H9 (cell line): ENCODE data around the gene DIAPH3. TPM values are rescaled to one million over a fixed set of nuclear protein-coding genes. Genes with fewer than 3 reads are reported as not detected.

ENCODE experiments used
- DNase-seq: peaks from one replicate; pipeline ENCODE4 v3.0.0-alpha.2; 2017
- H2AFZ ChIP-seq: one replicate; pipeline ENCODE4 v1.6.1; 2013; ENCODE audit warnings: mild to moderate bottlenecking, low read length, control low read depth, moderate library complexity
- H2AK5ac ChIP-seq: 2 replicates; pipeline ENCODE4 v1.6.1; 2013; ENCODE audit warnings: low read length, control low read depth, mixed read lengths; ENCODE audit not compliant: insufficient read length
- H2BK120ac ChIP-seq: one replicate; pipeline ENCODE4 v1.6.1; 2013; ENCODE audit warnings: low read depth, mild to moderate bottlenecking, low read length, control low read depth, inconsistent platforms; ENCODE audit not compliant: poor library complexity, severe bottlenecking
- H2BK12ac ChIP-seq: 2 replicates; pipeline ENCODE4 v1.6.1; 2013; ENCODE audit warnings: low read length, control low read depth, mixed read lengths, low read depth; ENCODE audit not compliant: insufficient read length
- H2BK15ac ChIP-seq: 2 replicates; pipeline ENCODE4 v1.6.1; 2013; ENCODE audit warnings: low read depth, low read length, control low read depth
- H2BK20ac ChIP-seq: one replicate; pipeline ENCODE4 v1.6.1; 2013; ENCODE audit warnings: low read depth, mild to moderate bottlenecking, low read length, control low read depth, inconsistent platforms; ENCODE audit not compliant: poor library complexity, severe bottlenecking
- H2BK5ac ChIP-seq: 2 replicates; pipeline ENCODE4 v1.6.1; 2013; ENCODE audit warnings: low read length, control low read depth, mixed read lengths; ENCODE audit not compliant: insufficient read length
- H3K14ac ChIP-seq: 2 replicates; pipeline ENCODE4 v1.6.1; 2013; ENCODE audit warnings: low read length, control low read depth; ENCODE audit not compliant: insufficient read depth
- H3K18ac ChIP-seq: 2 replicates; pipeline ENCODE4 v1.6.1; 2013; ENCODE audit warnings: low read depth, mild to moderate bottlenecking, mixed read lengths, low read length, control low read depth; ENCODE audit not compliant: insufficient read length
- H3K23ac ChIP-seq: 2 replicates; pipeline ENCODE4 v1.6.1; 2013; ENCODE audit warnings: low read length, control low read depth, mixed read lengths, low read depth; ENCODE audit not compliant: insufficient read length
- H3K23me2 ChIP-seq: 2 replicates; pipeline ENCODE4 v1.6.1; 2013; ENCODE audit warnings: low read depth, mild to moderate bottlenecking, mixed read lengths, low read length, control low read depth; ENCODE audit not compliant: insufficient read length, poor library complexity, severe bottlenecking
- H3K27ac ChIP-seq: 2 replicates; pipeline ENCODE4 v1.5.1; 2013; ENCODE audit warnings: low read length, control low read depth, mixed read lengths, low read depth; ENCODE audit not compliant: insufficient read length
- H3K27me3 ChIP-seq: 2 replicates; pipeline ENCODE4 v1.6.1; 2013; ENCODE audit warnings: low read length, control low read depth, inconsistent platforms; ENCODE audit not compliant: insufficient read depth
- H3K4ac ChIP-seq: 2 replicates; pipeline ENCODE4 v1.6.1; 2013; ENCODE audit warnings: low read depth, mild to moderate bottlenecking, control low read depth, inconsistent platforms, low read length, moderate library complexity
- H3K4me1 ChIP-seq: 2 replicates; pipeline ENCODE4 v1.6.1; 2013; ENCODE audit warnings: low read length, control low read depth, inconsistent platforms; ENCODE audit not compliant: insufficient read depth
- H3K4me2 ChIP-seq: 2 replicates; pipeline ENCODE4 v1.6.1; 2013; ENCODE audit warnings: low read length, control low read depth, mixed read lengths; ENCODE audit not compliant: insufficient read length, insufficient read depth
- H3K56ac ChIP-seq: 2 replicates; pipeline ENCODE4 v1.6.1; 2013; ENCODE audit warnings: low read depth, mild to moderate bottlenecking, mixed read lengths, low read length, control low read depth; ENCODE audit not compliant: insufficient read length
- H3K79me1 ChIP-seq: 2 replicates; pipeline ENCODE4 v1.6.1; 2013; ENCODE audit warnings: low read depth, mild to moderate bottlenecking, moderate library complexity, low read length, control low read depth, inconsistent platforms; ENCODE audit not compliant: insufficient read depth, poor library complexity, severe bottlenecking
- H3K79me2 ChIP-seq: 2 replicates; pipeline ENCODE4 v1.6.1; 2013; ENCODE audit warnings: low read length, control low read depth, inconsistent platforms; ENCODE audit not compliant: insufficient read depth
- H3K9ac ChIP-seq: 2 replicates; pipeline ENCODE4 v1.6.1; 2013; ENCODE audit warnings: low read length, control low read depth, mixed read lengths; ENCODE audit not compliant: insufficient read length; ENCODE audit errors: extremely low read depth
- H3K9me3 ChIP-seq: one replicate; pipeline ENCODE4 v1.6.1; 2013; ENCODE audit warnings: low read depth, low read length, inconsistent platforms; ENCODE audit not compliant: control insufficient read depth
- H3T11ph ChIP-seq: one replicate; pipeline ENCODE4 v1.6.1; 2013; ENCODE audit warnings: mild to moderate bottlenecking, low read length, control low read depth, inconsistent platforms
- H4K20me1 ChIP-seq: one replicate; pipeline ENCODE4 v1.6.1; 2013; ENCODE audit not compliant: control insufficient read depth, insufficient read length, insufficient read depth
- H4K5ac ChIP-seq: 2 replicates; pipeline ENCODE4 v1.6.1; 2013; ENCODE audit warnings: low read depth, mild to moderate bottlenecking, mixed read lengths, low read length, control low read depth; ENCODE audit not compliant: insufficient read length
- H4K8ac ChIP-seq: replicated peaks from 2 replicates; pipeline ENCODE4 v1.6.1; 2013; ENCODE audit warnings: low read length, control low read depth, mixed read lengths, low read depth; ENCODE audit not compliant: insufficient read length
- H4K91ac ChIP-seq: 2 replicates; pipeline ENCODE4 v1.6.1; 2013; ENCODE audit warnings: low read depth, mild to moderate bottlenecking, moderate library complexity, mixed read lengths, low read length, control low read depth; ENCODE audit not compliant: insufficient read length
- H3K27ac Mint-ChIP-seq, 3 experiments: 2 replicates in 2 of 3; 3 replicates in 1 of 3; pipeline ENCODE4 v1.8.0; 2020 to 2021; ENCODE audit warnings: mixed read lengths in 3 of 3, mild to moderate bottlenecking in 1 of 3, moderate library complexity in 1 of 3
- H3K27me3 Mint-ChIP-seq: 2 replicates; pipeline ENCODE4 v1.8.0; 2021; ENCODE audit warnings: low read depth, mild to moderate bottlenecking, moderate library complexity, mixed read lengths
- H3K36me3 Mint-ChIP-seq, 3 experiments: 2 replicates in 2 of 3; 3 replicates in 1 of 3; pipeline ENCODE4 v1.8.0; 2020 to 2021; ENCODE audit warnings: low read depth in 3 of 3, mixed read lengths in 3 of 3; ENCODE audit not compliant: insufficient read depth in 1 of 3
- H3K4me1 Mint-ChIP-seq, 2 experiments: 2 replicates each; pipeline ENCODE4 v1.8.0; 2020; ENCODE audit warnings: mixed read lengths in 2 of 2
- H3K4me3 Mint-ChIP-seq, 2 experiments: 2 replicates in 1 of 2; 3 replicates in 1 of 2; pipeline ENCODE4 v1.8.0; 2020 to 2021; ENCODE audit warnings: mild to moderate bottlenecking in 2 of 2, mixed read lengths in 2 of 2, moderate library complexity in 1 of 2
- H3K9me3 Mint-ChIP-seq, 2 experiments: 2 replicates in 1 of 2; 3 replicates in 1 of 2; pipeline ENCODE4 v1.8.0; 2020; ENCODE audit warnings: mild to moderate bottlenecking in 2 of 2, mixed read lengths in 2 of 2, moderate library complexity in 1 of 2
- CTCF ChIP-seq: fragments of 200-600 bp; sonication (generic); conservative IDR thresholded peaks from 3 replicates; pipeline ENCODE4 v1.8.0; 2021; ENCODE audit warnings: antibody characterized with exemption, mild to moderate bottlenecking
- WGBS: extraction: QIAGEN DNeasy Blood & Tissue Kit; methylation state at CpG from one replicate; pipeline ENCODE4 v1.1.7; 2013; ENCODE audit warnings: missing lambda C conversion rate, low lambda C conversion rate, mixed read lengths; ENCODE audit not compliant: insufficient read length; ENCODE audit errors: extremely low coverage; 5-methylcytosine and 5-hydroxymethylcytosine counted together
- total RNA-seq: library from RNA; stranded (reverse); gene quantifications from 2 replicates; pipeline ENCODE4 v1.2.1, GENCODE V29; 2021

The DIAPH3 gene
- total RNA-seq, 1 experiment from 2014 or later, result 23.1 TPM

- no peak overlapping the region for H2AK5ac ChIP-seq
- Mint-ChIP-seq H3K36me3 (no peaks in the 10 kb centered on the region), H3K27me3 (no peaks in the 10 kb centered on the region), H3K9me3 (no peaks in the 10 kb centered on the region), H3K4me3 (no peak overlapping the region), H3K27ac (no peak overlapping the region), H3K4me1 (peaks cover 29 to 32% of the 10 kb centered on the region in 2 experiments)
- H3K79me2 ChIP-seq, result no peaks in the 10 kb centered on the region
- no peak overlapping the region for H2AFZ ChIP-seq
- no peak for DNase-seq
- no peak overlapping the region for H2BK12ac ChIP-seq
- H3K4me2 ChIP-seq, result no peak overlapping the region
- TF ChIP-seq CTCF, result no peak
- H3K4ac ChIP-seq, result no peak overlapping the region
- H3K4me1 ChIP-seq, result no peaks in the 10 kb centered on the region; the same call in 1 of the 2 replicates
- H3K27ac ChIP-seq, result no peak overlapping the region
- no peak overlapping the region for H3K18ac ChIP-seq
- H4K20me1 ChIP-seq, result no peaks in the 10 kb centered on the region
- no peak overlapping the region for H3T11ph ChIP-seq
- no peak overlapping the region for H2BK120ac ChIP-seq
- no peaks in the 10 kb centered on the region for H3K9me3 ChIP-seq
- H2BK20ac ChIP-seq, result no peak overlapping the region
- H2BK15ac ChIP-seq, result no peak overlapping the region
- H3K14ac ChIP-seq, result no peak overlapping the region
- no peaks in the 10 kb centered on the region for H3K79me1 ChIP-seq
- H4K5ac ChIP-seq, result no peak overlapping the region
- no peak overlapping the region for H3K9ac ChIP-seq
- no peaks in the 10 kb centered on the region for H3K23me2 ChIP-seq
- H3K23ac ChIP-seq, result no peak overlapping the region
- no CpG with 5 or more reads among the region's 1 CpG for WGBS
- H2BK5ac ChIP-seq, result no peak overlapping the region
- H3K27me3 ChIP-seq, result no peaks in the 10 kb centered on the region
- H4K8ac ChIP-seq, result no peak overlapping the region
- no peak overlapping the region for H4K91ac ChIP-seq
- no peak overlapping the region for H3K56ac ChIP-seq
These were observed 482.0 kb downstream of the DIAPH3 start for GRCh38 chr13:59681636-59682311.
